HEK293 (cell line): ENCODE measurements around the gene CCDC50.
A peak's percentile ranks its signal among the peaks of the same experiment; 100 is the strongest.

Experiments used
- CTCF ChIA-PET: fragments of 350-600 bp; formaldehyde crosslinking; extraction: SDS; loops from one replicate; lab custom pipeline; 2021; ENCODE audit warnings: antibody characterized with exemption; lab: Yijun Ruan, JAX
- POLR2A ChIA-PET: fragments of 300-600 bp; formaldehyde crosslinking; extraction: SDS; loops from one replicate; lab custom pipeline; 2020; ENCODE audit warnings: antibody characterized with exemption, inconsistent platforms; lab: Yijun Ruan, JAX
- H3K27ac ChIP-seq: fragments of 200-500 bp; sonication (Bioruptor generic); 2 replicates; pipeline ENCODE4 v1.5.1; 2014; ENCODE audit warnings: low read depth, low read length, control low read depth, inconsistent platforms; ENCODE audit errors: extremely low read depth
- H3K36me3 ChIP-seq, 2 experiments: fragments of 200-500 bp in 1 of 2; sonication (Bioruptor generic) in 1 of 2; 1 replicate in 1 of 2; 2 replicates in 1 of 2; pipeline ENCODE4 v1.5.1; 2014 to 2017; ENCODE audit warnings: inconsistent platforms in 2 of 2, low read length in 2 of 2; ENCODE audit not compliant: control insufficient read depth in 2 of 2, insufficient read depth in 1 of 2
- H3K4me1 ChIP-seq: fragments of 200-500 bp; sonication (Bioruptor generic); 2 replicates; pipeline ENCODE4 v1.5.1; 2014; ENCODE audit warnings: mild to moderate bottlenecking, low read length, inconsistent platforms; ENCODE audit not compliant: control insufficient read depth, insufficient read depth
- H3K4me3 ChIP-seq: 2 replicates; pipeline ENCODE4 v1.5.1; 2011; ENCODE audit warnings: low read depth, mild to moderate bottlenecking, control low read depth, low read length, moderate library complexity
- H3K9me3 ChIP-seq: fragments of 200-500 bp; sonication (Bioruptor generic); 2 replicates; pipeline ENCODE4 v1.5.1; 2014; ENCODE audit warnings: low read depth, low read length, inconsistent platforms; ENCODE audit not compliant: control insufficient read depth, insufficient read depth
- GFI1B ChIP-seq: fragments of 450-650 bp; formaldehyde crosslinking; IDR thresholded peaks from 2 replicates; pipeline ENCODE4 v1.5.1; 2016; ENCODE audit warnings: missing biosample characterization, missing genetic modification characterization
- HOXA7 ChIP-seq: sonication (generic); formaldehyde crosslinking; IDR thresholded peaks from 2 replicates; pipeline ENCODE4 v1.8.1; 2022; ENCODE audit warnings: missing genetic modification reagents, borderline replicate concordance
- HOXC10 ChIP-seq: sonication (generic); formaldehyde crosslinking; IDR thresholded peaks from 2 replicates; pipeline ENCODE4 v1.8.1; 2023; ENCODE audit warnings: mild to moderate bottlenecking, missing genetic modification reagents
- PRDM6 ChIP-seq: fragments of 450-650 bp; formaldehyde crosslinking; IDR thresholded peaks from 2 replicates; pipeline ENCODE4 v1.5.1; 2017; ENCODE audit warnings: missing biosample characterization, missing genetic modification characterization
- REST ChIP-seq: fragments of 450-650 bp; formaldehyde crosslinking; IDR thresholded peaks from 2 replicates; pipeline ENCODE4 v1.5.1; 2016; ENCODE audit warnings: missing biosample characterization, missing genetic modification characterization
- SALL2 ChIP-seq: fragments of 450-650 bp; formaldehyde crosslinking; IDR thresholded peaks from 2 replicates; pipeline ENCODE4 v1.5.0; 2017; ENCODE audit warnings: missing biosample characterization, mild to moderate bottlenecking, missing genetic modification characterization, borderline replicate concordance
- SCRT1 ChIP-seq: fragments of 450-650 bp; formaldehyde crosslinking; IDR thresholded peaks from 2 replicates; pipeline ENCODE4 v1.5.1; 2016; ENCODE audit warnings: missing biosample characterization, missing genetic modification characterization, borderline replicate concordance
- SP3 ChIP-seq: fragments of 450-650 bp; formaldehyde crosslinking; IDR thresholded peaks from 2 replicates; pipeline ENCODE4 v1.5.1; 2016; ENCODE audit warnings: missing biosample characterization, missing genetic modification characterization
- SP7 ChIP-seq: fragments of 450-650 bp; formaldehyde crosslinking; IDR thresholded peaks from 2 replicates; pipeline ENCODE4 v1.5.1; 2016; ENCODE audit warnings: missing biosample characterization, missing genetic modification characterization
- TCF7L2 ChIP-seq: IDR thresholded peaks from 2 replicates; pipeline ENCODE4 v1.6.1; 2011; ENCODE audit warnings: low read depth, mild to moderate bottlenecking, inconsistent platforms, low read length, moderate library complexity, borderline replicate concordance
- TRIM28 ChIP-seq: IDR thresholded peaks from 2 replicates; pipeline ENCODE4 v1.6.1; 2011; ENCODE audit warnings: low read length, control low read depth, borderline replicate concordance
- ZFP3 ChIP-seq: fragments of 450-650 bp; formaldehyde crosslinking; IDR thresholded peaks from 2 replicates; pipeline ENCODE4 v1.5.1; 2016; ENCODE audit warnings: low read depth, missing biosample characterization, missing genetic modification characterization
- ZNF112 ChIP-seq: fragments of 450-650 bp; formaldehyde crosslinking; IDR thresholded peaks from 2 replicates; pipeline ENCODE4 v1.5.0; 2017; ENCODE audit warnings: missing biosample characterization, missing genetic modification characterization
- ZNF23 ChIP-seq: fragments of 450-650 bp; formaldehyde crosslinking; IDR thresholded peaks from 2 replicates; pipeline ENCODE4 v1.5.1; 2016; ENCODE audit warnings: missing biosample characterization, missing genetic modification characterization, borderline replicate concordance
- ZNF423 ChIP-seq: fragments of 450-650 bp; formaldehyde crosslinking; IDR thresholded peaks from 2 replicates; pipeline ENCODE4 v1.5.1; 2016; ENCODE audit warnings: missing biosample characterization, missing genetic modification characterization
- ZNF488 ChIP-seq: fragments of 450-650 bp; formaldehyde crosslinking; IDR thresholded peaks from 2 replicates; pipeline ENCODE4 v1.5.1; 2016; ENCODE audit warnings: missing biosample characterization, missing genetic modification characterization
- ZNF701 ChIP-seq: fragments of 450-650 bp; formaldehyde crosslinking; IDR thresholded peaks from 2 replicates; pipeline ENCODE4 v1.5.1; 2016; ENCODE audit warnings: missing biosample characterization, missing genetic modification characterization
- ZNF768 ChIP-seq: fragments of 450-650 bp; formaldehyde crosslinking; IDR thresholded peaks from 2 replicates; pipeline ENCODE4 v1.5.1; 2018; ENCODE audit warnings: missing biosample characterization, mild to moderate bottlenecking, missing genetic modification characterization
- ZNF792 ChIP-seq: fragments of 450-650 bp; formaldehyde crosslinking; IDR thresholded peaks from 2 replicates; pipeline ENCODE4 v1.5.1; 2016; ENCODE audit warnings: missing biosample characterization, missing genetic modification characterization
- ZSCAN16 ChIP-seq: fragments of 450-650 bp; formaldehyde crosslinking; IDR thresholded peaks from 2 replicates; pipeline ENCODE4 v1.5.1; 2016; ENCODE audit warnings: missing biosample characterization, missing genetic modification characterization
- TF ChIP-seq, protein P1 (sequence below): fragments of 450-650 bp; formaldehyde crosslinking; IDR thresholded peaks from 2 replicates; pipeline ENCODE4 v1.5.1; 2016; ENCODE audit warnings: missing biosample characterization, missing genetic modification characterization
- TF ChIP-seq, protein P2 (sequence below): fragments of 450-650 bp; formaldehyde crosslinking; IDR thresholded peaks from 2 replicates; pipeline ENCODE4 v1.5.1; 2016; ENCODE audit warnings: missing biosample characterization, missing genetic modification characterization

Gene CCDC50

GRCh38 chr3:191399918-191400317 is 70.7 kb downstream of the CCDC50 start:
- ChIA-PET POLR2A (no interaction called here), CTCF (no interaction called here)
- Histone ChIP-seq H3K27ac (no peak overlapping the region), H3K9me3 (no peaks in the 10 kb centered on the region), H3K4me1 (no peaks in the 10 kb centered on the region), H3K36me3 (peaks cover 0 to 34% of the 10 kb centered on the region in 2 experiments; a peak in 1 of 3 replicates), H3K4me3 (no peak overlapping the region)
- TF ChIP-seq TRIM28 (no peak), SP7 (tag by site-specific recombination) (no peak), ZNF488 (tag by site-specific recombination) (no peak), ZNF23 (tag by site-specific recombination) (no peak), PRDM6 (tag by site-specific recombination) (no peak), ZNF423 (tag by site-specific recombination) (no peak), GFI1B (tag by site-specific recombination) (no peak), HOXC10 (CRISPR knock-in tag) (no peak), ZNF701 (tag by site-specific recombination) (no peak), TCF7L2 (no peak), ZNF112 (tag by site-specific recombination) (no peak), SCRT1 (tag by site-specific recombination) (no peak)
- TF ChIP-seq, protein P1, sequence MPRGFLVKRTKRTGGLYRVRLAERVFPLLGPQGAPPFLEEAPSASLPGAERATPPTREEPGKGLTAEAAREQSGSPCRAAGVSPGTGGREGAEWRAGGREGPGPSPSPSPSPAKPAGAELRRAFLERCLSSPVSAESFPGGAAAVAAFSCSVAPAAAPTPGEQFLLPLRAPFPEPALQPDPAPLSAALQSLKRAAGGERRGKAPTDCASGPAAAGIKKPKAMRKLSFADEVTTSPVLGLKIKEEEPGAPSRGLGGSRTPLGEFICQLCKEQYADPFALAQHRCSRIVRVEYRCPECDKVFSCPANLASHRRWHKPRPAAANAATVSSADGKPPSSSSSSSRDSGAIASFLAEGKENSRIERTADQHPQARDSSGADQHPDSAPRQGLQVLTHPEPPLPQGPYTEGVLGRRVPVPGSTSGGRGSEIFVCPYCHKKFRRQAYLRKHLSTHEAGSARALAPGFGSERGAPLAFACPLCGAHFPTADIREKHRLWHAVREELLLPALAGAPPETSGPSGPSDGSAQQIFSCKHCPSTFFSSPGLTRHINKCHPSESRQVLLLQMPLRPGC (tag by site-specific recombination) = no peak
- TF ChIP-seq, protein P2, sequence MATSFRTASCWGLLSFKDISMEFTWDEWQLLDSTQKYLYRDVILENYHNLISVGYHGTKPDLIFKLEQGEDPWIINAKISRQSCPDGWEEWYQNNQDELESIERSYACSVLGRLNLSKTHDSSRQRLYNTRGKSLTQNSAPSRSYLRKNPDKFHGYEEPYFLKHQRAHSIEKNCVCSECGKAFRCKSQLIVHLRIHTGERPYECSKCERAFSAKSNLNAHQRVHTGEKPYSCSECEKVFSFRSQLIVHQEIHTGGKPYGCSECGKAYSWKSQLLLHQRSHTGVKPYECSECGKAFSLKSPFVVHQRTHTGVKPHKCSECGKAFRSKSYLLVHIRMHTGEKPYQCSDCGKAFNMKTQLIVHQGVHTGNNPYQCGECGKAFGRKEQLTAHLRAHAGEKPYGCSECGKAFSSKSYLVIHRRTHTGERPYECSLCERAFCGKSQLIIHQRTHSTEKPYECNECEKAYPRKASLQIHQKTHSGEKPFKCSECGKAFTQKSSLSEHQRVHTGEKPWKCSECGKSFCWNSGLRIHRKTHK (tag by site-specific recombination) = no peak

GRCh38 chr3:191401775-191402357 is 72.7 kb downstream of the CCDC50 start:
- ChIA-PET CTCF (no interaction called here), POLR2A (no interaction called here)
- Histone ChIP-seq H3K36me3 (peaks cover 0 to 16% of the 10 kb centered on the region in 2 experiments; a peak in 1 of 3 replicates), H3K27ac (no peak overlapping the region), H3K4me3 (no peak overlapping the region), H3K9me3 (no peaks in the 10 kb centered on the region), H3K4me1 (no peaks in the 10 kb centered on the region)
- TF ChIP-seq ZSCAN16 (tag by site-specific recombination) = no peak
- no peak for TF ChIP-seq ZNF768
- no peak for TF ChIP-seq SP3 (tag by site-specific recombination)
- no peak for TF ChIP-seq HOXA7
- TF ChIP-seq, protein P2 (tag by site-specific recombination) = no peak
- TF ChIP-seq REST (tag by site-specific recombination) = peak; percentile 27; the same call in 1 of the 2 replicates
- no peak for TF ChIP-seq SALL2 (tag by site-specific recombination)
- no peak for TF ChIP-seq ZFP3 (tag by site-specific recombination)
- TF ChIP-seq ZNF792 (tag by site-specific recombination) = no peak
